Lower leg skin (tissue), 4 donors: ENCODE data around the gene LRRC32. TPM values are rescaled to one million over a fixed set of nuclear protein-coding genes. Genes with fewer than 3 reads are reported as not detected.
A peak's percentile ranks its signal among the peaks of the same experiment; 100 is the strongest.

Experiments used
- DNase-seq, 2 donors: peaks; one replicate each; pipeline ENCODE4 v3.0.0-alpha.2; 2019; ENCODE audit warnings: low spot score in 2 of 2
- H3K4me3 ChIP-seq: fragments of 200-600 bp; sonication (generic); 2 replicates; pipeline ENCODE4 v1.5.1; 2017; ENCODE audit warnings: mild to moderate bottlenecking, low read depth; ENCODE audit not compliant: poor library complexity, severe bottlenecking
- POLR2A ChIP-seq, 2 donors: fragments of 450-650 bp; IDR thresholded peaks; one replicate each; pipeline ENCODE4 v1.6.1; 2016 to 2017; ENCODE audit warnings: antibody characterized with exemption in 2 of 2, mild to moderate bottlenecking in 1 of 2, moderate library complexity in 1 of 2
- WGBS, 2 donors: methylation state at CpG; one replicate each; pipeline ENCODE4 v1.1.5; 2018; 5-methylcytosine and 5-hydroxymethylcytosine counted together
- intact Hi-C: fragments of 100-400 bp; cut with DNase I; formaldehyde crosslinking; loops from one replicate; pipeline ENCODE4 v1.15.0; 2023; ENCODE audit warnings: low total_unique reads
- total RNA-seq, 4 donors: library from RNA; depleted of rRNA; stranded (reverse); fragments of >200 nt; gene quantifications; one replicate each; pipeline ENCODE4 v1.1.0, GENCODE V29; 2016
- TF ChIP-seq, protein P1 (sequence below), 3 donors: fragments of 450-650 bp; IDR thresholded peaks; one replicate each; pipeline ENCODE4 v1.5.1; 2016; ENCODE audit warnings: antibody characterized with exemption in 3 of 3, mild to moderate bottlenecking in 3 of 3, moderate library complexity in 2 of 3

Gene LRRC32
- total RNA-seq, 4 donors from 2014 or later, result 9.0 to 42.5 (median 18.7) TPM

DNA sequence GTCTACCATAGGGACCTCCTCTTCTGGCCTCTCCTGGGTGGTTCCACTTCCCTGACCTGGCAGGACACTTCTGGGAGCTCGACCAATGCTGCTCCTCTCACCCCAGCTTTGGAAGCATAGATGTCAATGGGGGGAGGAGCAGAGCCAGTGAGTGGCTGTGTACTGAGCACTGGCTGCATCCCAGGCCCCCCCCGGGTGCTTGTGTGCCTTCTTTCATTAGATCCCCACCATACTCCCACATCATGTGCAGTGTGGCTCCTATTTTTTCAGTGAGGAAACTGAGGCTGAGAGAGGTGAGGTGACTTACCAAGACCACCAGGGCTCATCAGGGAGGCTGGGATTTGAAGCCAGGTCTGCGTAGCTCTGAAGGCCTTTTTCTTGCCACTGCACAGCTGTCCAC, 44.3 kb downstream of the LRRC32 start:
- TF ChIP-seq POLR2A (IDR thresholded peaks at IDR 0.05), result no peak
- TF ChIP-seq, protein P1, sequence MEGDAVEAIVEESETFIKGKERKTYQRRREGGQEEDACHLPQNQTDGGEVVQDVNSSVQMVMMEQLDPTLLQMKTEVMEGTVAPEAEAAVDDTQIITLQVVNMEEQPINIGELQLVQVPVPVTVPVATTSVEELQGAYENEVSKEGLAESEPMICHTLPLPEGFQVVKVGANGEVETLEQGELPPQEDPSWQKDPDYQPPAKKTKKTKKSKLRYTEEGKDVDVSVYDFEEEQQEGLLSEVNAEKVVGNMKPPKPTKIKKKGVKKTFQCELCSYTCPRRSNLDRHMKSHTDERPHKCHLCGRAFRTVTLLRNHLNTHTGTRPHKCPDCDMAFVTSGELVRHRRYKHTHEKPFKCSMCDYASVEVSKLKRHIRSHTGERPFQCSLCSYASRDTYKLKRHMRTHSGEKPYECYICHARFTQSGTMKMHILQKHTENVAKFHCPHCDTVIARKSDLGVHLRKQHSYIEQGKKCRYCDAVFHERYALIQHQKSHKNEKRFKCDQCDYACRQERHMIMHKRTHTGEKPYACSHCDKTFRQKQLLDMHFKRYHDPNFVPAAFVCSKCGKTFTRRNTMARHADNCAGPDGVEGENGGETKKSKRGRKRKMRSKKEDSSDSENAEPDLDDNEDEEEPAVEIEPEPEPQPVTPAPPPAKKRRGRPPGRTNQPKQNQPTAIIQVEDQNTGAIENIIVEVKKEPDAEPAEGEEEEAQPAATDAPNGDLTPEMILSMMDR (IDR thresholded peaks at IDR 0.05), result no peak
- WGBS, 2 donors, result 90 to 94% methylated on average over 3 of the region's 3 CpGs
- intact Hi-C loops, result no loop called here
- no peak overlapping the region for H3K4me3 ChIP-seq
- peak in 1 of 2 donors; percentile 23 for DNase-seq

DNA sequence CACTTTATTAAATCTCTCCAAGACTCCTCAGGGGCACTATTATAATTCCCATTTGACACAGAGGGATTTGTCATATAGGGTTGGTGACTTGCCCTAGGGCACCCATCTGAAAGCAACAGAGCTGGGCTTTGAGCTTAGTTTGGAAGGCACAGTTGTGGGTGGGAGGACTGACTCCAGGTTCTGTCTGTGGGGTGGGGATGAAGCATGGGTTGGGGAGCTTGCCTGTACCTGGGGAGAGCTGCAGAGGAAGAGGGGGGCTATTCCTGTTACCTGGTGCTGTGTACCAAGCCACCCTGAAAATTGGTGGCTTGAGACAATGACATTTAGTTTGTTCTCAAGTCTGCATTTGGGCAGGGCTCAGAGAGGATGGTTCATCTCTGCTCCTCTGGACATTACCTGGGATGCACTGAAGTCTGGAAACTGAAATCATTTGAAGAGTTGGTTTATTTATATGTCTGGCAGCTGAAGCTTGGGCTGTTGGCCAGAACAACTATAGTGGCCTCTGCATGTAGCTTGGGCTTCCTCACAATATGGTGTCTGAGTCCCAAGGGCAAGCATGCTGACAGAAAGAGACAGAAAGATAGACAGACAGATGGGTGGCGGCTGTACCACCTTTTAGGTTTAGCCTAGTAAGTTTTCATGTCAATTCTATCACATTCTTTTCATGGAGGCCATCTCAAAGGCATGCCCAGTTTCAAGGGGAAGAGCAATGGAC, 44.9 kb downstream of the LRRC32 start:
- intact Hi-C loops, result no loop called here
- TF ChIP-seq POLR2A (IDR thresholded peaks at IDR 0.05), result no peak
- TF ChIP-seq, protein P1 (IDR thresholded peaks at IDR 0.05), result no peak
- no peak overlapping the region for H3K4me3 ChIP-seq
- WGBS, 2 donors, result 100% methylated on average over 1 of the region's 1 CpG
- no peak for DNase-seq

DNA sequence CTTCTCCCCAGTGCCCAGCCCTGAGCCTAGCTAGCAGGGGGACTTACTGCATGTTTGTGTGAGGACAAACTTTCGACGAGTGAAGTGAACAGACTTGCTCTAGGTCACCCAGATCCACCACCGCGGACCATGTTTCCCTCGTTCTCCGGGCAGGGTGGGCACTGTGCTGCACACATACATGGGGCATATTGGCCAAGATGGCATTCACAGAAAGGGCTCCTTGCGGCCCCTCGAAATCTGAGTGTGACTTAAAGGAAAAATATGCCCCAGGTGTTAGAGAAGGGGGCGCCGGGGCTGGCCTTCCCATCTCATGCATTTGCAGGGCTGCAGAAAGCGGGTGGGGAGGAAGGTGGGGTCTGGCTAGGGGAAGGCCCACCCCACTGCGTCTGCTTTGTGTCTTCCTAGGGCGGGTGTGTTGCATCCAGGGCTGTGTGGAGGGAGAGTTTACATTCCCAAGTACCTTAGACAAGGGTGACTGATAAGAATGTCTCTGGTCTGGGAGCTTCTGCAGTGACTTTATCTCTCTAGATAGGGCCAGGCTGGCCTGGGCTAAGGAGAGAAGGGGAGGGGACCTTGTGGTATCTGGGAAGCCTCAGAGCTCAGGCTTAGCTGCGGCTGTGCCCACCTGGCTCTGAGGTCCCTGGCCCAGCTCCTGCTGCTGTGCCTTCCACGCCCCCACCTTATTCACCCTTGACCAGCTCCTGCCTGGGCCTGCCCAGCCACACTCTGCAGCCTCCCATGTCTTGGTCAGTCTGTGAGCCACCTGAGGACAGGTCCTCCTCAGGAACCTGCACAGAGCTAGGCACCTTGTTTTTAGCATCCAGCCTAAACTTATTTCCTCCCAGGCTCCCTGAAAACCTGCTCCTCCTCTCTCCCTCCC, 45.8 kb downstream of the LRRC32 start:
- 96% methylated on average over 15 of the region's 15 CpGs for WGBS, 2 donors
- TF ChIP-seq, protein P1 (IDR thresholded peaks at IDR 0.05), result no peak
- TF ChIP-seq POLR2A (IDR thresholded peaks at IDR 0.05), result no peak
- intact Hi-C loops, result no loop called here
- H3K4me3 ChIP-seq, result no peak overlapping the region
- DNase-seq, result peak in 1 of 2 donors; percentile 81

DNA sequence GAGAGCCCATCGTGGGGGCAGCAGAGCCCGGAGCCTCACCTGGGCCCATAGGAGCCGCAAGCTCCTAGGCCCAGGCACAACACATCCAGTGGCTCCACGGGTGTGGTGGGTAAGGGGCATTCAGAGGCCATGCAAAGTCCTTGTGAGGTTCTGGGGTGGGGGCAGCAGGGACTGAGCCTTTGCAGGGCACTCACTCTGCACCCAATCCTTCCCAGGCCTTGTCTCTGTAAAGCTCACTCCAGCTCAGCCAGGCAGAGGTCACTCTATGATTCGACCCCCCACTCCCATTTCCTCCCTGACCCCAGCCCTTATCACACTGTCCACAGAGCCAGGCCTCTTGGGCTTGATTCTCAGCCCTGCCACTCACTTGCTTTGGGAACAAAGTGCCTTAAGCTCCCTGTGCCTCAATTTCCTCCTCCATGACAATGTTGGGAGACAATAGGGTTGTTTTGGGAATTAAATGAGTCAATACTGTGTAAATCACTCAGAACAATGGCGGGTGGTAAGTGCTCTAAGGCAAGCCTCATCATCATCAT, 46.6 kb downstream of the LRRC32 start:
- no peak overlapping the region for H3K4me3 ChIP-seq
- no peak for TF ChIP-seq POLR2A (IDR thresholded peaks at IDR 0.05)
- TF ChIP-seq, protein P1 (IDR thresholded peaks at IDR 0.05), result no peak
- no peak for DNase-seq
- intact Hi-C loops, result no loop called here
- 85 to 93% methylated on average over 6 of the region's 6 CpGs for WGBS, 2 donors

DNA sequence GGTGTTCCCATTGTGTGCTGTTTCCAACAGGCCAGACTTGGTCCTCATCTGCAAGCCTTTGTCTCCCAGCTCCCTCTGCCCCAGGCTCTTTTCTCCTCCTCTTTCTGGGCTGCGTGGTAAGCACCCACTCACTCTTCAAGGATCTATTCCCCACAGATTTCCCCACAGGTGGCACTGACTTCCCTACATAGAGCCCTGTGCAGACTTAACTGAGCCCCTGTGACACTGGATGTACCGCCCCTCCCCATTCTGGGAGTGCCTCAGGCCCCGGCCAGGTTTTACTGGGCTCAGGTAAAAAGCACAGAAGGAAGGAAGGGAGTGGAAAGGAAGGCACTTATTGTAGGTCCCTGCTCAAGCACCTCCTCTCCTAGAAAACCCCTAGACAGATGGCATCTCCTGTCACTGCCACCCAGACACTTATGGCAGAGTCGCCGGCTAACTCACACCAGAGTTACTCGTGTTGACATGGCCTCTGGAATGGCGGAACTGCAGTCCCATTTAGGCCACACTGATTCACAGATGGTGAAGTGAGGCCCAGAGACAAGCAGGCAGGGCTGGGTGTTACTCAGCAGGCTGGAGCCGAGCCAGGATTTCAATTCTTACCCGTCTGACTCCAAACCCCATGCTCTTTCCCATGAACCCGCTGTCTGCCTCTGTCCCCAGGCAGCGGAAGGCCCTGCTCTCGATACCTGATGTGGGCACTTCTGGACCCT, 47.2 kb downstream of the LRRC32 start:
- 82 to 83% methylated on average over 12 of the region's 12 CpGs for WGBS, 2 donors
- TF ChIP-seq, protein P1 (IDR thresholded peaks at IDR 0.05), result no peak
- TF ChIP-seq POLR2A (IDR thresholded peaks at IDR 0.05), result no peak
- H3K4me3 ChIP-seq, result no peak overlapping the region
- intact Hi-C loops, result no loop called here
- peak in 1 of 2 donors; percentile 84 for DNase-seq
